G401 (cell line): Measurements from ENCODE around the gene ARSG. TPM values are rescaled to one million over a fixed set of nuclear protein-coding genes. Genes with fewer than 3 reads are reported as not detected.

Experiments used
- DNase-seq: peaks from one replicate; pipeline ENCODE4 v3.0.0-alpha.2; 2015; ENCODE audit warnings: low spot score
- in situ Hi-C: cut with HindIII; loops from 2 replicates; pipeline ENCODE4 v1.10.0; 2016; ENCODE audit warnings: low sequenced_read_pairs, mixed read lengths
- total RNA-seq: library from RNA; depleted of rRNA; stranded (reverse); fragments of >200 nt; shearing (Covaris generic); gene quantifications from 2 replicates; pipeline ENCODE4 v1.2.3, GENCODE V29; 2014

The ARSG gene
- total RNA-seq, 1 experiment from 2014 or later, result 4.3 TPM

GRCh38 chr17:68433911-68434508 lies 142.7 kb downstream of the ARSG start:
- DNase-seq, result no peak
- in situ Hi-C loops, result no loop called here

GRCh38 chr17:68435361-68435760 lies 144.1 kb downstream of the ARSG start:
- no peak for DNase-seq
- in situ Hi-C loops, result no loop called here

DNA sequence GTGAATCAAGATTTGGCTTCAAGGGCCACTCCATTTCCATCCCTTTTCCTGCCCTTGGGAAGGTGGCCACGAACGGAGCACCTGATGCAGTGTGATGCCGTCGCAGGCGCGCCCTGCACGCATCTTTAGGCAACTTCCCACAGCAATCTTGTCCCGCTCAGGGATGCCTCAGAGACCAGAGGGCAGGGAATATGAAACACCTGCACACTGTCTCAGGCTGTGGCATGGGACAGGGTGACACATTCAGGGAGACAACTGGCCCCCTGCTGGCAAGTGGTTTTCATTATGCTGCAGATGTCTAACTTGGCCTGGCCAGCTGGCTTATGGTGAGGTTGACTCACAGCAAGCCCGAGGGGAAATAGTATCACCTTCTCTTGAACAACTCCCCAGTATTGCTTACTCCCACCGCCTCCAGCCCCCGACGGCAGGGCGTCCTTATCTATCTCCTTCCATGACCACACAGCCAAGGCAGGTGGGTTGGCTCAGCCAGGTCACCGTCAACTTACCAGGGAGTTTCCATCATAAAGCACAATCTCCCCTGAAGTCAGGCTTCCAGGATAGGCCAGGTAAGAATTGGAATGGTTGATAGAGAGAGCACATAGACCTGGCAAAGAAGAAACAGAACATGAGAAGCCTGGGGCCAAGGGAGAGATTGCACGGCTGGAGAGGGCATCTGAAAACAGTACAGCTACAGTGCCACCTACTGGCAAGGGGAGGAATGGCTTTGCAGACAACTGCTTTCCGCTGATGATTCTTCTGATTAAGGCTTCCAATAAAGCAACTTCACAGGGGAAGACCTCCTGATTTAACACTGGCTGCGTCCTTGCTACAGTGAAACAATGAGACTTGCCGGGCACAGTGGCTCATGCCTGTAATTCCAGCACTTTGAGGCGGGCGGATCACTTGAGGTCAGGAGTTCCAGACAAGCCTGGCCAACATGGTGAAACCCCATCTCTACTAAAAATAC lies 144.9 kb downstream of the ARSG start:
- in situ Hi-C loops, result no loop called here

DNA sequence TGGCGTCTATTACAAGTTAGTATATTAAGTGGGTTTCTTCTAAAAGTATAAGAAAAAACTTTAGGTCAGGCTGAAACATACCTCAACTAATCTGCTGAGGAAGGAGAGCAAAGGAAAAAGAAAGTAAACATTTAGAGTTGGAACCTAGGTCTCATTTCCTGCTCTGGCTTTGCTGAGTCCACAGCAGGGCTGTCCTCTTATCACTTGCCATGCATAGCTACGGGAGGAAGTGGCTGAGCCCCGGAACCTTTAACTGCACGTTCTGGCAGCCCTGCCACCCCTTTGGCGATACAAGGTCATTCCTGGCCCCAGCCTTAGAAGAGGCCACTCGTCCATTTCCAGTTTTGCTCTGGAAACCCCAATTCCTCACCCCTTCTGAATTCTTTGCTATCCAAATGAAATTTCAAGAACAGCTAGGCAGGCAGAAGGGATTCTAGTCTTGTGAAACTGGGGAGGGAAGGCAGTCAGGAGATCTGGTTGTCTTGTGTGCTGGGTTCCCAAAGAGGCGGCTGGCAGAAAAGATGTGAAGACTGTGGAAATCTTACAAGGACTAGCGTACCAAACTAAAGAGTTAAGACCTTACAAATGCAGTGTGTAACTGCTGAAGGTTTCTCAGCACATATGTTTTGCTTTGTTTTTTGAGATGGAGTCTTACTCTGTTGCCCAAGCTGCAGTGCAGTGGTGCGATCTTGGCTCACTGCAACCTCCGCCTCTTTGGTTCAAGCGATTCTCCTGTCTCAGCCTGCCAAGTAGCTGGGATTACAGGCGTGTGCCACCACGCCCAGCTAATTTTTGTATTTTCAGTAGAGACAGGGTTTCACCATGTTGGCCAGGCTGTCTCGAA lies 146.9 kb downstream of the ARSG start:
- in situ Hi-C loops, result no loop called here
- DNase-seq, result no peak

More for the DNA sequence above, 144.9 kb downstream of the ARSG start:
- DNase-seq, result peak; percentile 71

DNA sequence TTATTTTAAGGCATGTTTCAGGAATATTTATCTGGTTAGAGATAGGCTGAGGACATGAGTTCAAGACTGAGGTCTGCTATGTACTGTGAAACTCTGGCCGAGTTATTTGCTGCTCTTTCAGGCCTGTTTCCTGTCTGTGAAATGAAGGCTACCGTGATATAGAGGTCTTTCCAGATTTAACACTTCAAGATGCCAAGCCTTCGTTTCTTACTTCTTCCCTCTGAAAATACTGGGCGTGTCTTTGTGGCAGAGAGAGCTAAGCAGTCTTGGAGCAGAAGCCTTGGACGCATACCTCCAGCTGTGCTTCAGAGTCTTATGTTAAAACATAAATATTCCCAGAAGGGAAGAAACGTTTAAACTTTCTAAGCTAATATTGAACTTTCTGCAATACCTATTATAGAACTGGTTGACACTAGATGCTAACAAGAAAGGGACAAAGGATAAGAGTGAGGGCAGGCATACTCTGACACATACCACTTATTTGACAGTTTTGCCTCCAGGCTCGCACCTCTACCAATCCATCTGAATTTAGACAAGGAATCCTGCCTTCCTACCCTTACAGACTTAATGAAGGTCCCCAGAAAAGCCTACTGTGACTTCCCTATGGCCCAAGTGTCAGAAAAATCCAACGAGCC lies 148.5 kb downstream of the ARSG start:
- DNase-seq, result no peak
- in situ Hi-C loops, result no loop called here

DNA sequence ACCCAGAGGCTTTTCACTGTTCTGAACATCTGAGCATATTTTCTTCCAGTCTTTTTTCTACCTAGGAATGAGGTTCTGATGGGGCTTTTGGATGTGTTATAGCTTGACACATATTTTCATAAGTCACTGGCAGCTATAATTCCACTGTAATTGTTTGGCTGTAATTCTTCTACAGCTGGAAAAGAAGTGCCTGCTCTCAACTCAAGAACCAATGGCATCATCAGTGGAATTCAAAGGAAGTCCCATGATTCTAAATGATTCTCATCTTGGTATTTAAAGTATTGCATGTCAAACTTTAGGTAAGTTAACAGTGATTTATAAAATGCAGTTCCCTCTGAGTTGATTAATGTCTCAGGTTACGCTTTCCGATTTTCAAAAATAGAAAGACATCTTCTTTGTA lies 149.2 kb downstream of the ARSG start:
- in situ Hi-C loops, result no loop called here
- no peak for DNase-seq

DNA sequence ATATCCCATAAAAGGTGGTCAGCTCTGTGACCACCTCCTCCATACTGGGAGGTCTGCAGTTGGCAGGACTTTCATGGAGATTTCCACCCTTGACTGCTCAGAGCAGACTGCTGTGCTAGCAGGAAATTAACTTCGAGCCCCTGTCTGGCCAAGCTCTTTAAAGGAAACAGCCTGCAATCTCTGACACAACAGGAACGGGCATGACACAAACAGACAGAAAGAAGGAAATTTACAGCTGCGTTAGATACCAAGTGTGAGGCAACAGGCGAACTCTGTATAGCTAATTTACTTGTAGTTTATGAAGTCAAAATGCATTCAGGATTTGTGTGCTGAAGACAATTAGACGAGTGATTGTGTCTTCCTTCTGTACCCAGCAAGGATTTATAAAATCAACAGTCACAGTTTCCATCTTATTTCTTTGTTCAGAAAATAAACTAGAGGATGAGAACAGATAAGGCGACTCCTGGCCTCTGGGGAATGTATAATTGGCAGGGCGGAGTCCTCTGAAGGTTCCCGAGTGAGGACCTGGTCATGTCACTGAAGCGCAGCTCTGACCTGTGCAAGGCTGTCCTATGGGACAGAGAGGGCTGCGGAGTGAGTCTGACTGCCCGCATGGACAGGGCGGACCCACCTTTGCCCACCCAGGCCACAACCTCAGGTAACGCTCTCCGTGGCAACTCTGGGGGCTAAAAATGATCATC lies 149.9 kb downstream of the ARSG start:
- DNase-seq, result no peak
- in situ Hi-C loops, result no loop called here

- in situ Hi-C loops, result no loop called here
- no peak for DNase-seq
Measured at GRCh38 chr17:68443972-68444464, 152.7 kb downstream of the ARSG start.

DNA sequence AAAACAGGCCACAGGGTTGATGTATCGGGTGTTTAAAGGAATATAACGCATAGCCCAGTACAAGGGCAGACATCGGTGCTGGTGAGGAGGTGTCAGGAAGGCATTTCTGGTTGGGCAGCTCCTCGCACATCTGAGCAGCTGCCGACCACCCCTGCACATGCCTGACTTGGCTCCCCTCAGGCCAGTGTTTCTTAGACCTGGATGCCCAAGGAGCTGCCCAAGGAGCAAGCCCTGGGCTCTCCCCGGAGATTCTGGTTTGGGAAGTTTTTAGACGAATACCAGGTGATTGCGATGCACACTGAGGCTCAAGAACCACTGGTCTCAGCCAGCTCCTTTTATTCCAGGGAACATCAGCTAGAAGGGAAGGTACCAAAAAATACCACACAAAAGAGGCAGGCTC lies 154.4 kb downstream of the ARSG start:
- no peak for DNase-seq
- in situ Hi-C loops, result no loop called here

DNA sequence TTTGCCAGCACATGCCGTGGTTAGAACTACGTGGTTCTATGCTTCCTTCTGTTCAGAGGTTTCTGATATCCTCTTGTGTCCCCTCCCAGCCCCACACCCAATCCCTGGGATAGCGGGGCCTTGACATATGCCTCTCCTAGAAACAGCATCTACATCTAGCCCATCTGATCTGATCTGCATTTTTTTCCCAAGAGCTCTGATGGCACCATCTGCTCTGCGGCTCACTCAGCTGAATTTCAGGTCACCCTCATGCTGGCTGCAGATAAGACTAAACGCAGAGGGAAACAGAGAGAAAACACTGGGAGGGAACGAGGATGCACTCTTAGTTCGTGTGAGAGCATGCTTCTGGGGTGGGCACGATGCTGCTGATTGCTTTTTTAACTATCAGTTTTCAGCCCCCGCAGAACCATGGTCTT lies 155.3 kb downstream of the ARSG start:
- peak; percentile 95 for DNase-seq

DNA sequence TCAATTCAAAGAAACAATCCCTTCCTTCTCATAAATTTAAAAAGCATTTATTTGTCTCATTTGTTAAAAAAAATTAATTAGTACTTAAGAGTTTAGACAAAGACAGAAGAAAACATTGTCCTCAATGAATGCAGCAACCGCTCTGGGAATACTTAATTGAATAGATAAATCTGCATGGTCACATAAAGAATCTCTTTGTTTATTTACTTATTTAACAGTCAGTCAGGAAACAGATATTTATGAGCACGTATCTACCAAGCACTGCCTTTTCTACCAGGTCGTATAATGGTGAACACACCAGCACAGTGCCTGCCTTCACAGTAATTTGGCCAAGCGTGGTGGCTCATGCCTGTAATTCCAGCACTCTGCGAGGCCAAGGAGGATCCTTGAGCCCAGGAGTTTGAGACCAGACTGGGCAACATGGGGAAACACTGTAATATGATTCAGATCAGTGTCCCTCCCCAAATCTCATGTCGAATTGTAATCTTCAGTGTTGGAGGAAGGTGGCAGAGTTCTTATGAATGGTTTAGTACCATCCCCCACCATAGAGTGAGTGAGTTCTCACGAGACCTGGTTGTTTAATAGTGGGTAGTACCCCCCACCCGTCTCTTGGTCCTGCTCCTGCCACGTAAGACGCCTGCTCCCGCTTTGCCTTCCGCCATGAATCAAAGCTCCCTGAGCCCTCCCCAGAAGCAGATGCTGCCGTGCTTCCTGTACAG lies 157.9 kb downstream of the ARSG start:
- in situ Hi-C loops, result no loop called here
- DNase-seq, result no peak

More for the DNA sequence above, 155.3 kb downstream of the ARSG start:
- in situ Hi-C loops, result no loop called here

DNA sequence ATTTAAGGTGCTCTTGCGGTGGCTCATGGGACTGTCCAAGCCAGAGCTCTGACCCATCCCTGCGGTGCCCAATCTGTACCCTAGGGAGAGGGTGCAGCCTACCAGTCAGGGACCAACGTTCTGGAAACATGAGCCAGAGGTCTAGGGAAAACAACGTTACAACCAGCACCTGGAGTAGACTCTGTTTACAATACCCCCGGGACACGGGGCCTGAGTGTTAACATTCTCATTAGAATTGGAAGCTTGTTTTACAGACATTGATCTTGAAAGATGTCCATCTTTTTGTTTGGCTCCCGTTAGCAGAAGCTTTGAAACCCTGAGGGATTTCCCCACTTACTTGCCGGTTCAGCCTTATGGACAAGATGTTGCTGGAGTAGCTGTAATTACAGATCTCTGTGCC lies 159.1 kb downstream of the ARSG start:
- in situ Hi-C loops, result no loop called here
- no peak for DNase-seq

DNA sequence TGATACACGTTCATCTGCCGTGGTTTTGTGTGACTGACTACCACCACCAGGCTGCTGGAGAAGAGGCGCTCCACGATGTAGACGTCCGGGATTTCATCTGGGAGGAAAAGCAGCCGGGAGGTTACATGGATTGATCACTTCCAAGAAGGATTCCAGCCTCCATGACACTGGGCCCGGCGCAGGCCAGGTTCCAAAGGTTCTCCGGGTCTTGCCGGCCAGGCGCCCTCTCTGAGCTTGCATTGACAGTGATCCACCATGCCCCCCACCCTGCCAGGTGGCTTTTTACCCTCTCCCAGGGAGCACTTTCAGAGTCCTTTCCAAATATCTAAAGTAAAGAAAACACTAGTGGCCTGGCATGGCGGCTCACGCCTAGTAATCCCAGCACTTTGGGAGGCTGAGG lies 159.5 kb downstream of the ARSG start:
- in situ Hi-C loops, result no loop called here
- no peak for DNase-seq

DNA sequence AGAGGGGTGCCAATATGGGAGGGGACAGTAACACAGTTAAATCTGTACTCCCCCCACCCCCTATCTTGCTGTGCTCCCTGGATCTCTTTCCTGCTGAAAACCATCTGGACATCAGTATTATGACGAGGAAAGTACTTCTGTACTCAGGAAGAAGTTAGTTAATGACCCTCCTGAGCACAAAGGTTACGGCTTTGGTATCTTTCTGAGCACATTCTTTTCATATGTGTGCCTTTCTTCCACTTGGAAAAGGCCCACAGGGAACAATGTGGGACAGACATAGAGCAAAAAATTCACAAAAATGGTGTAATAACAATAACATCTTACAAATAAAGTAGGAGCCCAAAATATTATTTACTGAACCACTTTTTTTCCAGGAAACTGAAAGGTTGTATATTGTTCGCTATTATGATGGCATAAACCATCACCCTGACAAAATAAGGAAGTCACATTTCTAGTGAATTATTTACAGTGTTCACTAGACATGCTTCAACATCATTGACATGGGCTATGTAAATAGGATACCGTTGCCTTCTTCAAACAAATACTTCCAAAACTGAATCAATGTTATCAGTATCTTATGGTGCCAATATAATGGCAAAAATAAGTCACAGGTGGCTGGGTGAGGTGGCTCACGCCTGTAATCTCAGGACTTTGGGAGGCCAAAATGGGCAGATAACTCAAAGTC lies 160.5 kb downstream of the ARSG start:
- in situ Hi-C loops, result no loop called here
- no peak for DNase-seq

DNA sequence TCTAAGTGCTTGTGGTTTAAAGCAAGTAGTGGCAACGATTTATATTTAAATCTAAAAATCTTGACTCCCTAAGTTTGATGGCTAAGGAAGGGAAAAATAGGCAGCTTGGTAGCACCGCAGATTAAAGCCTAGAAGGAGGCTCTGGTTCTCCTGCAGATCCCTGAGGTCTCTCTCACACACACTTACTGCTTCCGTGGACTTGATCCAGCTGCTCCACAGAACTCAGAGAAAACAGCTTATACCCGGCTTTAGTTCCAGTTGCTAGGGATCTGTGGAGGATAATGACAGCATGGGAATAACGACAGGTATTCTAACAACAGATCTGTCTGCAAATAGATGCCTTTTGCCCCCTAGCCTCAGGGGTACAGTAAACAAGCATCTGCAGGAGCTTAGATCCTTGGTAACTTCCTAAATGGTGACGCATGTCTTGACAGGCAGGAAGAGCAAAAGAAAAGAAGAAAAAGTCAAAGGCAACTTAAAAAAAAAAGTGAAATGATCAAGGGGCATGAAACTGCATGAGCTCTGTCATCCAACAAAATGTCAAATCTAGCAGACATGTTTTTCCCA lies 161.5 kb downstream of the ARSG start:
- in situ Hi-C loops, result no loop called here
- DNase-seq, result peak; percentile 59

DNA sequence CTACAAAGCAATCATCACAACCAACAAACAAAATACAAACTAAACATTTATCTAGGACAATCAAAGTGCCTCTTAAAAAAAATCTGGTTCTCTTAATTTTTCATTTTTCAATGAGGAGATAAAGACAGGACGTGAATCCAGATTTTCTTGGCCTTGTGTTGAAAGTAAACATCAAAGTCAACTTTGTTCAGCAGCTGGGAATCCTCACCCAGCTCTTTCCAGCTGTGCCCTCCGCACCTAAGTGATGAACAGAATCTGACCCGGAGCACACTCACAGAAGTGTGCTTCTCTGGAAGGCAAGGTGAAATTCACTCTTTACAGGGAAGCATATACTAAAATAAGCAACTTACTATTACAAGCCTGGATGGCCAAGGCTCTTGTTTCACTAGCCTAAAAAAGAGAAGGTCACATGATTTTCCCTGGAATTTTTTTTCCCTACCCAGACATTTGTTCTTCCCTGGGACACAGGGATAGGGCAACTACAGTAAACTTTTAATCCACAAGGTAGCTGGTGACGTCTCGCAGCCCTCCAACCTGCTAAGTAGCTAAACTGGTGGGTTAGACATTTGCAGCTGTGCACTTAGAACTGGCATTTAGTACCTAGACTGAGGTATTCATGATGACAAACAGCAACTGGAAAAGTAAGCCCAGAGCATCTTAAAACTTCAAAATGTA lies 162.8 kb downstream of the ARSG start:
- in situ Hi-C loops, result no loop called here

More for the DNA sequence above, 162.8 kb downstream of the ARSG start:
- DNase-seq, result no peak
